ENCODE measurements around the gene ERBB4.

Gene ERBB4

DNA sequence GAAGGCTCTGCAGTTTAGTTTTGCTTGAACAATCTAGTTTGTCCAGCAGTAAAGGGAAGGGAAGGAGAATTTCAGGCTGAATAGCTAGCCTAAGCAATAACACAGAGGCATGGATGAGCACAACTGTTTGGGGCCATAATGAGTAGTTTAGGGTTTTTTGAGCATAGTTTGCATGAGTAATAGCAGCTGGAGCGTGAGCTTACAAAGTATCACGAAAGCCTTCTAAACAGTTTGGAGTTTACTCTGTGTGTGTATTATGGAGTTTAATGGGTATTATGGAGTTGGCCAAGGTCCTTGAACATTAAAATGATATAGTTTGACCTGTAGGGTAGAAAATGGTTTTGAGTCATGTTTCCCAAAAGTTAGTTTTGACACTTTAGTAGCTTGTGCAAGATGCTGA, 782.3 kb downstream of the ERBB4 start:
- no peak overlapping the region for H3K4me3 ChIP-seq (replicated peaks in 1 of 2; ENCODE audit: low read depth in 2 of 2, low read length in 2 of 2)
- TF ChIP-seq, protein P1, sequence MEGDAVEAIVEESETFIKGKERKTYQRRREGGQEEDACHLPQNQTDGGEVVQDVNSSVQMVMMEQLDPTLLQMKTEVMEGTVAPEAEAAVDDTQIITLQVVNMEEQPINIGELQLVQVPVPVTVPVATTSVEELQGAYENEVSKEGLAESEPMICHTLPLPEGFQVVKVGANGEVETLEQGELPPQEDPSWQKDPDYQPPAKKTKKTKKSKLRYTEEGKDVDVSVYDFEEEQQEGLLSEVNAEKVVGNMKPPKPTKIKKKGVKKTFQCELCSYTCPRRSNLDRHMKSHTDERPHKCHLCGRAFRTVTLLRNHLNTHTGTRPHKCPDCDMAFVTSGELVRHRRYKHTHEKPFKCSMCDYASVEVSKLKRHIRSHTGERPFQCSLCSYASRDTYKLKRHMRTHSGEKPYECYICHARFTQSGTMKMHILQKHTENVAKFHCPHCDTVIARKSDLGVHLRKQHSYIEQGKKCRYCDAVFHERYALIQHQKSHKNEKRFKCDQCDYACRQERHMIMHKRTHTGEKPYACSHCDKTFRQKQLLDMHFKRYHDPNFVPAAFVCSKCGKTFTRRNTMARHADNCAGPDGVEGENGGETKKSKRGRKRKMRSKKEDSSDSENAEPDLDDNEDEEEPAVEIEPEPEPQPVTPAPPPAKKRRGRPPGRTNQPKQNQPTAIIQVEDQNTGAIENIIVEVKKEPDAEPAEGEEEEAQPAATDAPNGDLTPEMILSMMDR (IDR thresholded peaks at IDR 0.05; ENCODE audit: low read depth, low read length) = no peak
- DNase-seq (ENCODE audit: low read depth in 2 of 2) = no peak

DNA sequence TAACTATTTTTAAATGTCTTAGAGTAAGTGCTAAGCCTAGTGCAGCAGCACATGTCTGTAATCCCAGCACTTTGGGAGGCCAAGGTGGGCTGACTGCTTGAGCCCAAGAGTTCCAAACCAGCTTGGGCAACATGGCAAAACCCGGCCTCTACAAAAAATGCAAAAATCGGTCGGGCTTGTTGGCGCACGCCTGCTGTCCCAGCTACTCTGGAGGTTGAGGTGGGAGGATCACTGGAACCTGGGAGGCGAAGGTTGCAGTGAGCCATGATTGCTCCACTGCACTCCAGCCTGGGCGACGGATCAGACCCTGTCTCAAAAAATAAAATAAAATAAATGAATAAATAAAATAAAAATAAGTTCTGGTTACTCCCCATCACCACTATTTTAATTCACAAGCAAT, 783.4 kb downstream of the ERBB4 start:
- TF ChIP-seq, protein P1 (IDR thresholded peaks at IDR 0.05; ENCODE audit: low read depth, low read length) = no peak
- no peak overlapping the region for H3K4me3 ChIP-seq (replicated peaks in 1 of 2; ENCODE audit: low read depth in 2 of 2, low read length in 2 of 2)
- no peak for DNase-seq (ENCODE audit: low read depth in 2 of 2)

DNA sequence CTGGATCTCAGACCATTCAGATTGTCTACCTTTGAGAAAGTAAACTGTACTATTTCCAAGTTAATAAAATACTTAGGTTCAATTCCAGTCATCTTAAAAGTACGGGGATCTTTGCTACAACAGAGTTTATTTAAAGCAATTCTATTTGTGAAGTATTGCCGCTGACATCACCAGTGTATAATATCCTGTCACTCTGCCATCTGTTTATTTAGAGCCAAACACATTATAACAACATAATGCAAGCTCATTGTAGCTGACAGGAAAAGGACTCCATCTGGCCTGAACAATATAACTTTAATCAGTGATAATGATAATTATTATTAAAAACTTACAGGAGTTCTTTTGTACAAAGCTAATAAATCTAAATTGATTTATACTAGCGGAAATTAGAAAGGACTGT, 786.8 kb downstream of the ERBB4 start:
- no peak for DNase-seq (ENCODE audit: low read depth in 2 of 2)
- no peak overlapping the region for H3K4me3 ChIP-seq (replicated peaks in 1 of 2; ENCODE audit: low read depth in 2 of 2, low read length in 2 of 2)
- TF ChIP-seq, protein P1 (IDR thresholded peaks at IDR 0.05; ENCODE audit: low read depth, low read length) = no peak

DNA sequence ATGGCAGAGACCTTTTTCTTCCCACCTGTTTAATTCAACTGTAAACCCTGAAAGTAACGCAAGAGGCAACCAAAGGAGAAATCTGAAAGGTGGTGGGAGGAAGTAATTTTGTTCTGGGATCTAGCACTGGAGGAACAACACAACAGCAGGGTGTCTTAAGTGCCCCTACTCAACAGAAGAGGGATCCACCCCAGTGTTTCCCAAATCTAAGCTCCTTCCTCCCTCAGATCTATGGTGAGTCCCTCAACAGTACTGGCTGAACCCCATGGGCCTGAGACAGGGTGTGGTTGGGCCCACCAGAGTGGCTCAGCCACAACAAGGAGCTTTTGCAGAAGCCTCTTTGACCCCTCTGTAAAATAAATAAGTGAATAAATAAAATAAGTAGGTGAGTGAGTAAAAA, 790.3 kb downstream of the ERBB4 start:
- TF ChIP-seq, protein P1 (IDR thresholded peaks at IDR 0.05; ENCODE audit: low read depth, low read length) = no peak
- H3K4me3 ChIP-seq (replicated peaks in 1 of 2; ENCODE audit: low read depth in 2 of 2, low read length in 2 of 2) = no peak overlapping the region
- no peak for DNase-seq (ENCODE audit: low read depth in 2 of 2)

DNA sequence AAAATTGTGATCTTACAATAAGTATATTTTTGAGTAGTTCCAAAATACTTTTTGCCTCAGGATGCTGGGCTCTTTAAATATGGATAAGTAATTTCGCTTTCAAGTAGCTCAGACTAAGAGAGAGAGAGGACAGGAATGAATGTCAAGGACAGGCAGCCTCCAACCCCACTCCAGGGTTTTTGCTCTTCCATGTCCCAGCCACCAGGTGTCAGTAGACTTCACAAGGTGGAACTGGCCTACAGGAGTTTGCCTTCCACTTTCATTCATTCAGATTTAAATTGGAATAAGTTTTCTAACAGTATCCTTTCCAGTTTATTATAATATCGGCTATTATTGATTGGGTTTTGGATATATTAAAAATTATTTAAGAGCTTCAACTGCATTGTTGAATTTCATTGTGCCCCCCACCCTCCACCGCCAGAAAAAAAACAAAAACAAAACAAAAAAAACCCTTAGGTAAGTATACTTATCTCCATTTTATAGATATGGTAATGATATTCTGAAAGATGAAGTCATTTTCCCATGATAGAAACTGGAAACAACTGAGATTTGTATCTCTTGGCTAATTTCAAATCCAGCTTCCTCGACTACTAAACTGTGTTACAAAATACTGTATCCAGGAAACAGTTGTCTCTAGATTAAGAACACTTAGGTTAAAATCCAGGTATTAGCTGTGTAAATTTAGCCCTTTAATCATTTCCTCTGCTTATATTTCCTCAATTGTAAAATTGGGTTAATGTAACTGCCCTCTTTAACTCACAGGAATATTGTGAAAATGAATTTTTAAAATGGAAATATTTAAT, 793.1 kb downstream of the ERBB4 start:
- DNase-seq (ENCODE audit: low read depth in 2 of 2) = peak; percentile 71 to 73
- TF ChIP-seq, protein P1 (IDR thresholded peaks at IDR 0.05; ENCODE audit: low read depth, low read length) = peak; percentile 95
- H3K4me3 ChIP-seq (replicated peaks in 1 of 2; ENCODE audit: low read depth in 2 of 2, low read length in 2 of 2) = no peak overlapping the region

DNA sequence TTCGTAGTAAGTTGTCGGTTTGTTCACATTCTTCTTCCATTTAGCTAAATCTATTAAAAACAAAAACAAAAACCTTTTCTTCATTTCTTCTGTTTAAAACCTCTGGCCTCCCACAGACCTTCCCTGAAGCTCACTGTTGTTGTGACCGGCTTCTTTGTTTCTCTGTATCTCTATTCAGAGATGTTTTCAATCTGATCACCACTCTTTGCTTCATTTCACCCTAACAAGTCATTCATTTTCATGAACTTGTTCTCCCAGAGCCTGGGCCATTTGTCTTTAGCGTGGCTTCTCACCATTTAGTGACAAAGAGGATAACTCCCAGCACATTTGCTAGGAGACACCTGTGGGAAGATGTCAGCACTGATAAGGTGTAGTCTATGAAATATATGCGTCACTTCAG, 794.2 kb downstream of the ERBB4 start:
- H3K4me3 ChIP-seq (replicated peaks in 1 of 2; ENCODE audit: low read depth in 2 of 2, low read length in 2 of 2) = no peak overlapping the region
- TF ChIP-seq, protein P1 (IDR thresholded peaks at IDR 0.05; ENCODE audit: low read depth, low read length) = no peak
- no peak for DNase-seq (ENCODE audit: low read depth in 2 of 2)

DNA sequence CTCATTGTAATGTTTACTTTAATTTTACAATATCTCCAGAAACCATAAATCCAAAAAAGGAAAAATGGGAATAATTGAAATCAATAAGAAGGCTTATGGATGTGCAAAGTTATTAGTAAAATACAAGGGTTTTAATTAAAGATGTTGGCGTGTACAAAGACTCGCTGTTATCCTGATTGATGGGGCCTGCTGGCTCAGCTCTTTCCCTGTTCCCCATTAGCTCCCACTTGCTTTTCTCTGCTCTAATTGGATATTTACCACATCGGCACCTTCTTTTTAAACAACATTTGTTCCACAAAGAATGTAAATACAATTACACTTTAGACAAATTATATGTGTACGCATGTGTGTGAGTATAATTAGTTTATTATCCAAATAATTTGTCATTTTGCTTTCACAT, 796.6 kb downstream of the ERBB4 start:
- TF ChIP-seq, protein P1 (IDR thresholded peaks at IDR 0.05; ENCODE audit: low read depth, low read length) = no peak
- H3K4me3 ChIP-seq (replicated peaks in 1 of 2; ENCODE audit: low read depth in 2 of 2, low read length in 2 of 2) = no peak overlapping the region
- no peak for DNase-seq (ENCODE audit: low read depth in 2 of 2)

Data from cardiac fibroblast (primary cell).